Stimulated activated CD8-positive, alpha-beta memory T cell treated with anti-CD3 and anti-CD28 coated beads, Interleukin-7, amount 100 ng/mL, for 4 hours (primary cell): Measurements from ENCODE around the gene ANK3.

ENCODE experiments used
- DNase-seq, 2 donors: peaks; one replicate each; pipeline ENCODE4 v3.0.0-alpha.2; 2020; ENCODE audit warnings: low read depth in 2 of 2

ANK3 gene

GRCh38 chr10:60139290-60139689 is 250.4 kb downstream of the ANK3 start:
- no peak for DNase-seq

GRCh38 chr10:60138842-60139241 is 250.8 kb downstream of the ANK3 start:
- DNase-seq, result no peak

GRCh38 chr10:60138026-60138425 is 251.6 kb downstream of the ANK3 start:
- DNase-seq, result no peak

- no peak for DNase-seq
Measured at GRCh38 chr10:60137292-60137992, 252.2 kb downstream of the ANK3 start.

GRCh38 chr10:60135020-60135419 is 254.7 kb downstream of the ANK3 start:
- DNase-seq, result no peak

GRCh38 chr10:60134548-60134947 is 255.1 kb downstream of the ANK3 start:
- no peak for DNase-seq

- DNase-seq, result no peak
Measured at GRCh38 chr10:60130130-60130579, 259.5 kb downstream of the ANK3 start.

- no peak for DNase-seq
Measured at GRCh38 chr10:60125895-60126294, 263.8 kb downstream of the ANK3 start.

- DNase-seq, result no peak
Measured at GRCh38 chr10:60124536-60124935, 265.1 kb downstream of the ANK3 start.

GRCh38 chr10:60123668-60124067 is 266.0 kb downstream of the ANK3 start:
- no peak for DNase-seq

- DNase-seq, result no peak
Measured at GRCh38 chr10:60123172-60123571, 266.5 kb downstream of the ANK3 start.

- no peak for DNase-seq
Measured at GRCh38 chr10:60122190-60122589, 267.5 kb downstream of the ANK3 start.

GRCh38 chr10:60114765-60115586 is 274.7 kb downstream of the ANK3 start:
- DNase-seq, result no peak

GRCh38 chr10:60110739-60111138 is 278.9 kb downstream of the ANK3 start:
- no peak for DNase-seq

- DNase-seq, result no peak
Measured at GRCh38 chr10:60107308-60107976, 282.2 kb downstream of the ANK3 start.

- DNase-seq, result no peak
Measured at GRCh38 chr10:60105295-60105695, 284.4 kb downstream of the ANK3 start.

GRCh38 chr10:60101821-60102220 is 287.9 kb downstream of the ANK3 start:
- DNase-seq, result no peak

GRCh38 chr10:60099998-60100747 is 289.5 kb downstream of the ANK3 start:
- no peak for DNase-seq

- no peak for DNase-seq
Measured at GRCh38 chr10:60098677-60099601, 290.7 kb downstream of the ANK3 start.

GRCh38 chr10:60096761-60097513 is 292.7 kb downstream of the ANK3 start:
- no peak for DNase-seq
